GM21619 (cell line): ENCODE data around the gene VPS51.
A peak's percentile ranks its signal among the peaks of the same experiment; 100 is the strongest.

Source experiments
- ATAC-seq: cut with Tn5 transposase; IDR thresholded peaks from one replicate; pipeline ENCODE4 v1.9.1; 2021; ENCODE audit not compliant: unreplicated experiment

The VPS51 gene

GRCh38 chr11:65104628-65105027 is 8.6 kb downstream of the VPS51 start:
- no peak for ATAC-seq

DNA sequence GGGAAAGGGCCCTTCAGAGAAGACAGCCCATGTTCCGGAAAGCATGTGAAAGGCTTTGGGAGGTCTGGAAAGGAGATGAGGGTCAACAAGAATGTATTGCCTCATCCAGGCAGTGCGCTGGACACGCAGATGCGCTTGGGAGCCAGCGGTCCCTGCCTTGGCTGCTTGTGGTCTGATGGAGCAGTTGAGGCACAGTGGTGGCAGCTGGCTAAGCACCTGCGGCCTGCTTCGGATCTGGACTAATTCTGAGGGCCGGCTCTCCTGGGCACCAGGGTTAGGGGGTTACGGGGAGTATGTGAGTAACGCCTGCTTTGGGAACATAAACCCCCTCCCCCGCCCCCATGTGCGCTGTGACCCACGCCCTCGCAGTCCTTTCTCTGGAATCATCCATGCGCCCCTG is 11.1 kb downstream of the VPS51 start:
- no peak for ATAC-seq

GRCh38 chr11:65107751-65108468 is 11.9 kb downstream of the VPS51 start:
- no peak for ATAC-seq

DNA sequence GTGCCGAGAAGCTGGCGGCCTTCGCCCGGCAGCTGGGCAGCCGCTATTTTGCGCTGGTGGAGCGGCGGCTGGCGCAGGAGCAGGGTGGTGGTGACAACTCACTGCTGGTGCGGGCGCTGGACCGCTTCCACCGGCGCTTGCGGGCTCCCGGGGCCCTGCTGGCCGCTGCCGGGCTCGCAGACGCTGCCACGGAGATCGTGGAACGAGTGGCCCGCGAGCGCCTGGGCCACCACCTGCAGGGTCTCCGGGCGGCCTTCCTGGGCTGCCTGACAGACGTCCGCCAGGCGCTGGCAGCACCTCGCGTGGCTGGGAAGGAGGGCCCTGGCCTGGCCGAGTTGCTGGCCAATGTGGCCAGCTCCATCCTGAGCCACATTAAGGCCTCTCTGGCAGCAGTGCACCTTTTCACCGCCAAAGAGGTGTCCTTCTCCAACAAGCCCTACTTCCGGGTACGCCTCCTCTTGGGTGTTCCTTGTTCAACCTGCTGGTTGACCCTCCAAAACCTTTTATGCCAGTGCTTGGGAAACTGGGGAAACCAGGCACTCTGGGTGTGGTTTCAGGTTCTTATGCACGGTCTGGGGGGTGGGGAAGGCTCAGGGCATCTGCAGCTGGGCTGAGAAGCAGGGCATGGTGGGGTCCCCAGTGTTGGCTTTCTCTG is 12.6 kb downstream of the VPS51 start:
- ATAC-seq = no peak

- ATAC-seq = no peak
Observed at GRCh38 chr11:65109231-65110198, 13.5 kb downstream of the VPS51 start.

DNA sequence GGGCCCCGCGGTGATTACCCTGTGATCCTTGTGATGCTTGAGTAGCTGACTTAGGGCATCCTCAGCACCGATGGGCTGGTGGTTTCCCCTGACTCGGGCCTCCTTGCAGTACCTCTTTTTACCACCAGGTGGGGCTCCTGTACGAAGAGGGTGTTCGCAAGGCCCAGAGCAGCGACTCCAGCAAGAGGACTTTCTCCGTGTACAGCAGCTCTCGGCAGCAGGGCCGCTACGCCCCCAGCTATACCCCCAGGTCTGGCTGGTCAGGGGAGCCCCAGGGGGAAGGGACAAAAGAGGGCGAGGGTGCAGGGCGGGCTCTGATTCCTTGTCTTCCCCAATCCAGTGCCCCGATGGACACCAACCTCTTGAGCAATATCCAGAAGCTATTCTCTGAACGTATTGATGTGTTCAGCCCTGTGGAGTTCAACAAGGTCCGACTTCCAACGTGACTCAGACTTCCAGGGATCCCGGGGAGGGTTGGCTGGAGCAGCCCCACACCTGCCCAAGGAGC is 14.4 kb downstream of the VPS51 start:
- no peak for ATAC-seq

- ATAC-seq = no peak
Observed at GRCh38 chr11:65111159-65111743, 15.2 kb downstream of the VPS51 start.

GRCh38 chr11:65111744-65112545 is 15.9 kb downstream of the VPS51 start, which contains the start of gene TM7SF2:
Gene TM7SF2, plus strand, starts transcription at chr11:65111872. Its CDS starts 144 bp downstream, at chr11:65112016.
- ATAC-seq = peak; percentile 62

GRCh38 chr11:65112546-65113360 is 16.7 kb downstream of the VPS51 start:
- peak; percentile 27 for ATAC-seq

GRCh38 chr11:65113361-65113756 is 17.3 kb downstream of the VPS51 start:
- ATAC-seq = no peak

DNA sequence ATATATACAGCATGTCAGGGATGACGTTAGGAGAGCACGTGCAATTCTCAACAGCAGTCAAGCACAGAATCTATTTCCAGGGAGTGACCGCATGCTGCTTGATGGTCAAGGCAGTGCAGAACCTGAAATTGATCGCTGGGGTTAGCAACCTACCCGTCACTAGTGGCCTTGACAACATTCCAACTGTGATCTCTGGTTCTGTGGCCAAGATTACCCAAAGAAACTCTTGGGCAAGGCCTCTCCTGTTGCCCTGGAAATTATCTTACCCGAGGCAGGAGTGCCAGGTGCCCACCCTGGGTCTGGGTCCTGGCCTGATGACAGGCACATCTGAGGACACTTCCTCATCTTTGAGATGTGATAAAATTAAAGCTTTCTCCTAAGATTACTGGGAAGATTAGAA is 17.8 kb downstream of the VPS51 start:
- ATAC-seq = no peak

DNA sequence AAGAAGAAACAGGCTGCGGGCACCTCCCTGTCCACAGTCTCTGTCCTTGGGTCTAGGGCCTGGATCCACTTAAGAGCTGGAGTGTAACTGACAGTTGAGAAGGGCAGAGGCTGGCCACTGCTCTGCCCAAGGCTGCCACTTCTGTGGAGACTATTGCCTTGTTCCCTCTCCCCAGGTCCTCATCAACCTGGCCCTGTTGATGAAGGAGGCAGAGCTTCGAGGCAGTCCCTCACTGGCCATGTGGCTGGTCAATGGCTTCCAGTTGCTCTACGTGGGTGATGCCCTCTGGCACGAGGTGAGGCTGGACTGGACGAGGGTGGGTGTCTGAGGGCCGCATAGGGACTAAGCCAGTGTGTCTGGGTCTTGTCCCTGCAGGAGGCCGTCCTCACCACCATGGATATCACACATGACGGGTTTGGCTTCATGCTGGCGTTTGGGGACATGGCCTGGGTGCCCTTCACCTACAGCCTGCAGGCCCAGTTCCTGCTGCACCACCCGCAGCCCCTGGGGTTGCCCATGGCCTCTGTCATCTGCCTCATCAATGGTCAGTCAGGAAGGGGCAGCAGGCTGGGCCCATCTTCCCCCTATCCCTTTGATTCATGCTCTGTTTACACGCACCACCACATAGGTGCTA is 18.6 kb downstream of the VPS51 start:
- no peak for ATAC-seq

DNA sequence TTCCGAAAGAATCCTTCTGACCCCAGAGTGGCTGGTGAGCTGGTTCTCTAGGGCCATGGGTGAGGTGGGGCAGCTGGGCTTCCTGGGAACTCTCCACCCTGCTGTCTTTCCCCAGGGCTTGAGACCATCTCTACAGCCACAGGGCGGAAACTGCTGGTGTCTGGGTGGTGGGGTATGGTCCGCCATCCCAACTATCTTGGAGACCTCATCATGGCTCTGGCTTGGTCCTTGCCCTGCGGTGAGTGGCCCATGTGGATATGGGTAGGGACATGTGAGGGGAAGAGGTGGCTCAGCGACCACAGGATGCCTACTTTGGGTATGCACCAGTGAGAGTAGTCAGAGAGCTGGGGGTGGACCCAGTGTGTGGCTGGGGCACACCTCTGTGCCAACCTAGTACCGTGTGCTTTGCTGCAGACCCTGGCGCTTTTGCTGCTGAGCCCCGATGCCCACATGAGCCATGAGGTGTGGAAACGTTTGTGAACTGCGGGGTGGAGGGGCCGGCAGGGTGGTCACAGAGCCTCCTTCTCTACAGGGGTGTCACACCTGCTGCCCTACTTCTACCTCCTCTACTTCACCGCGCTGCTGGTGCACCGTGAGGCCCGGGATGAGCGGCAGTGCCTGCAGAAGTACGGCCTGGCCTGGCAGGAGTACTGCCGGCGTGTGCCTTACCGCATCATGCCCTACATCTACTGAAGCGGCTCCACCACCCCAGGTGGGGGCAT is 19.5 kb downstream of the VPS51 start:
- ATAC-seq = no peak

GRCh38 chr11:65116370-65117205 is 20.6 kb downstream of the VPS51 start:
- no peak for ATAC-seq

- peak; percentile 49 for ATAC-seq
Observed at GRCh38 chr11:65117206-65118096, 21.4 kb downstream of the VPS51 start, which contains the start of gene ZNHIT2. Gene ZNHIT2, minus strand, starts transcription at chr11:65117701. Its CDS starts 48 bp downstream, at chr11:65117653.
